ENCODE data around the gene SIK3.

The SIK3 gene

GRCh38 chr11:116970485-116971292 lies 127.5 kb downstream of the SIK3 start:
- no peak for TF ChIP-seq CTCF (IDR thresholded peaks at IDR 0.05; ENCODE audit: extremely low read depth, missing control alignments)
- DNase-seq (ENCODE audit: low spot score) = no peak

GRCh38 chr11:116969694-116970093 lies 128.5 kb downstream of the SIK3 start:
- no peak for DNase-seq (ENCODE audit: low spot score)
- no peak for TF ChIP-seq CTCF (IDR thresholded peaks at IDR 0.05; ENCODE audit: extremely low read depth, missing control alignments)

GRCh38 chr11:116964269-116964668 lies 134.0 kb downstream of the SIK3 start:
- no peak for TF ChIP-seq CTCF (IDR thresholded peaks at IDR 0.05; ENCODE audit: extremely low read depth, missing control alignments)
- DNase-seq (ENCODE audit: low spot score) = no peak

- no peak for TF ChIP-seq CTCF (IDR thresholded peaks at IDR 0.05; ENCODE audit: extremely low read depth, missing control alignments)
- DNase-seq (ENCODE audit: low spot score) = no peak
Observed at GRCh38 chr11:116963813-116964212, 134.4 kb downstream of the SIK3 start.

GRCh38 chr11:116962108-116962507 lies 136.1 kb downstream of the SIK3 start:
- TF ChIP-seq CTCF (IDR thresholded peaks at IDR 0.05; ENCODE audit: extremely low read depth, missing control alignments) = no peak

GRCh38 chr11:116960930-116961329 lies 137.3 kb downstream of the SIK3 start:
- DNase-seq (ENCODE audit: low spot score) = no peak
- no peak for TF ChIP-seq CTCF (IDR thresholded peaks at IDR 0.05; ENCODE audit: extremely low read depth, missing control alignments)

More at GRCh38 chr11:116962108-116962507, 136.1 kb downstream of the SIK3 start:
- no peak for DNase-seq (ENCODE audit: low spot score)

GRCh38 chr11:116958246-116958645 lies 140.0 kb downstream of the SIK3 start:
- TF ChIP-seq CTCF (IDR thresholded peaks at IDR 0.05; ENCODE audit: extremely low read depth, missing control alignments) = no peak

More at GRCh38 chr11:116958246-116958645, 140.0 kb downstream of the SIK3 start:
- DNase-seq (ENCODE audit: low spot score) = no peak

Data from GM20000 (cell line).